AG10803 (cell line): ENCODE data around the gene TM2D3.

Source experiments
- DNase-seq: peaks from one replicate; pipeline ENCODE4 v3.0.0; 2010; ENCODE audit warnings: low read depth
- H3K4me3 ChIP-seq: 2 replicates; pipeline ENCODE4 v1.5.1; 2011; ENCODE audit warnings: mild to moderate bottlenecking, low read length, control low read depth
- CTCF ChIP-seq: conservative IDR thresholded peaks from 2 replicates; pipeline ENCODE4 v1.5.1; 2011; ENCODE audit warnings: mild to moderate bottlenecking, low read length, control low read depth, inconsistent platforms

TM2D3 gene

GRCh38 chr15:101689901-101690300 is 37.7 kb upstream of the TM2D3 start:
- TF ChIP-seq CTCF = no peak
- DNase-seq = no peak
- no peak overlapping the region for H3K4me3 ChIP-seq

GRCh38 chr15:101686718-101687117 is 34.5 kb upstream of the TM2D3 start:
- DNase-seq = peak; percentile 27
- TF ChIP-seq CTCF = no peak
- no peak overlapping the region for H3K4me3 ChIP-seq

- no peak for DNase-seq
- no peak for TF ChIP-seq CTCF
- no peak overlapping the region for H3K4me3 ChIP-seq
Observed at GRCh38 chr15:101684877-101685276, 32.7 kb upstream of the TM2D3 start.

GRCh38 chr15:101684384-101684783 is 32.2 kb upstream of the TM2D3 start:
- DNase-seq = peak; percentile 87
- no peak overlapping the region for H3K4me3 ChIP-seq
- no peak for TF ChIP-seq CTCF

- no peak for DNase-seq
- no peak overlapping the region for H3K4me3 ChIP-seq
- TF ChIP-seq CTCF = no peak
Observed at GRCh38 chr15:101679806-101680205, 27.6 kb upstream of the TM2D3 start.

- DNase-seq = peak; percentile 97
- no peak overlapping the region for H3K4me3 ChIP-seq
- no peak for TF ChIP-seq CTCF
Observed at GRCh38 chr15:101676921-101677329, 24.7 kb upstream of the TM2D3 start.

GRCh38 chr15:101675796-101676582 is 23.8 kb upstream of the TM2D3 start:
- TF ChIP-seq CTCF = no peak
- DNase-seq = peak; percentile 96
- no peak overlapping the region for H3K4me3 ChIP-seq
